Posterior vena cava (tissue), 2 donors: ENCODE measurements around the gene ART3. TPM values are rescaled to one million over a fixed set of nuclear protein-coding genes. Genes with fewer than 3 reads are reported as not detected.

ENCODE experiments used
- DNase-seq: peaks from one replicate; pipeline ENCODE4 v3.0.0-alpha.2; 2020; ENCODE audit warnings: low spot score
- intact Hi-C, 2 donors: fragments of 100-400 bp; cut with DNase I; formaldehyde crosslinking; loops; one replicate each; pipeline versions ENCODE4 v1.14.1 to v1.14.2; 2022 to 2023
- total RNA-seq, 2 donors: library from RNA; stranded (reverse); fragmentation: NEBNext Ultra II Directional; extraction: Animal tissue kit (Norgen Biotek cat#: 25700); gene quantifications; one replicate each; pipeline ENCODE4 v1.2.1, GENCODE V29; 2021
- donor health status: DM: yes; HTN: yes; CAD: no.
- donor health status: DM: yes; HTN: yes; CAD: no.

Gene ART3
- total RNA-seq, 2 donors from 2014 or later: 0.37 TPM; not detected in 1

GRCh38 chr4:76120199-76120598 lies 45.7 kb downstream of the ART3 start:
- intact Hi-C loops: no loop called here

GRCh38 chr4:76125816-76126215 lies 51.3 kb downstream of the ART3 start:
- intact Hi-C loops: no loop called here
- no peak for DNase-seq

More at GRCh38 chr4:76120199-76120598, 45.7 kb downstream of the ART3 start:
- DNase-seq: no peak

- intact Hi-C loops: no loop called here
Measured at GRCh38 chr4:76127754-76128153, 53.2 kb downstream of the ART3 start.

GRCh38 chr4:76141241-76141640 lies 66.7 kb downstream of the ART3 start:
- intact Hi-C loops: no loop called here
- no peak for DNase-seq

More at GRCh38 chr4:76127754-76128153, 53.2 kb downstream of the ART3 start:
- no peak for DNase-seq

GRCh38 chr4:76144546-76144945 lies 70.0 kb downstream of the ART3 start:
- DNase-seq: no peak
- intact Hi-C loops: no loop called here

GRCh38 chr4:76147454-76148141 lies 73.1 kb downstream of the ART3 start:
- no peak for DNase-seq
- intact Hi-C loops: no loop called here

GRCh38 chr4:76148142-76148865 lies 73.8 kb downstream of the ART3 start, which contains the start of gene NUP54:
Gene NUP54 (minus strand): TSS chr4:76148397. CDS start chr4:76148374, 23 bp downstream.
- intact Hi-C loops: no loop called here
- DNase-seq: peak; percentile 99

- intact Hi-C loops: no loop called here
- DNase-seq: no peak
Measured at GRCh38 chr4:76153356-76153755, 78.8 kb downstream of the ART3 start.

- no peak for DNase-seq
- intact Hi-C loops: no loop called here
Measured at GRCh38 chr4:76155979-76156378, 81.5 kb downstream of the ART3 start.

GRCh38 chr4:76156635-76157034 lies 82.1 kb downstream of the ART3 start:
- intact Hi-C loops: no loop called here
- no peak for DNase-seq

GRCh38 chr4:76160355-76160754 lies 85.8 kb downstream of the ART3 start:
- intact Hi-C loops: no loop called here

More at GRCh38 chr4:76160355-76160754, 85.8 kb downstream of the ART3 start:
- DNase-seq: no peak

Other genes with a start within 250 kb of the ART3 start
- not detected for gene PPEF2, start 172.3 kb upstream of the ART3 start, total RNA-seq
- gene NAAA, start 133.7 kb upstream of the ART3 start, total RNA-seq: 10 to 100 TPM; 17.2 to 40.4 TPM
- 10 to 100 TPM; 39.8 to 46.4 TPM for gene SDAD1, start 83.8 kb upstream of the ART3 start, total RNA-seq
- 1 to 10 TPM in 1 of 2 donors, under 1 TPM in 1; 0.56 to 2.1 TPM for gene CXCL9, start 67.2 kb upstream of the ART3 start, total RNA-seq
- gene CXCL10, start 51.2 kb upstream of the ART3 start, total RNA-seq: under 1 TPM; 0.19 to 0.32 TPM
- under 1 TPM in 1 of 2 donors, not detected in 1; 0.14 TPM for gene CXCL11, start 38.6 kb upstream of the ART3 start, total RNA-seq
- gene NUP54, start 73.7 kb downstream of the ART3 start, total RNA-seq: 10 to 100 TPM; 32.9 to 39.5 TPM
- 100 to 1,000 TPM; 159 to 169 TPM for gene SCARB2, start 139.1 kb downstream of the ART3 start, total RNA-seq
- 1 to 10 TPM; 1.4 TPM for gene FAM47E, start 177.0 kb downstream of the ART3 start, total RNA-seq
- gene STBD1, start 232.0 kb downstream of the ART3 start, total RNA-seq: 10 to 100 TPM; 17.6 to 37.4 TPM